Mesenchymal stem cell (in vitro differentiated cells and primary cell): ENCODE results near the gene MARK2.
"Not testable (repeated sequence)": the region's sequence is repeated elsewhere in the genome, so short reads cannot be mapped to it uniquely, and the experiment has no call there.

Experiments
- DNase-seq: peaks from one replicate; pipeline ENCODE4 v3.0.0-alpha.2; 2013
- H2AFZ ChIP-seq: one replicate; pipeline ENCODE4 v1.6.1; 2013; ENCODE audit warnings: low read depth, mild to moderate bottlenecking, control low read depth, inconsistent platforms, low read length, moderate library complexity
- H2AK5ac ChIP-seq: 2 replicates; pipeline ENCODE4 v1.6.1; 2013; ENCODE audit warnings: low read length, moderate library complexity, mild to moderate bottlenecking, inconsistent platforms; ENCODE audit not compliant: severe bottlenecking
- H2BK120ac ChIP-seq: one replicate; pipeline ENCODE4 v1.6.1; 2013; ENCODE audit warnings: low read depth, mild to moderate bottlenecking, inconsistent platforms, low read length, moderate library complexity
- H2BK12ac ChIP-seq, 2 experiments: one replicate each; pipeline ENCODE4 v1.6.1; 2013; ENCODE audit warnings: inconsistent platforms in 2 of 2, low read length in 2 of 2, mild to moderate bottlenecking in 2 of 2, moderate library complexity in 2 of 2, control low read depth in 1 of 2
- H2BK15ac ChIP-seq: one replicate; pipeline ENCODE4 v1.6.1; 2013; ENCODE audit warnings: mild to moderate bottlenecking, low read depth, inconsistent platforms; ENCODE audit not compliant: poor library complexity, severe bottlenecking
- H2BK5ac ChIP-seq: 2 replicates; pipeline ENCODE4 v1.6.1; 2013; ENCODE audit warnings: low read depth, mild to moderate bottlenecking, low read length, control low read depth, inconsistent platforms; ENCODE audit not compliant: poor library complexity, severe bottlenecking
- H3K14ac ChIP-seq, 2 experiments: one replicate each; pipeline ENCODE4 v1.6.1; 2013; ENCODE audit warnings: inconsistent platforms in 2 of 2, low read length in 2 of 2, control low read depth in 1 of 2, mild to moderate bottlenecking in 1 of 2, moderate library complexity in 1 of 2
- H3K18ac ChIP-seq, 2 experiments: one replicate each; pipeline ENCODE4 v1.6.1; 2013; ENCODE audit warnings: inconsistent platforms in 2 of 2, low read length in 2 of 2, control low read depth in 1 of 2, low read depth in 1 of 2, mild to moderate bottlenecking in 1 of 2
- H3K23ac ChIP-seq, 2 experiments: one replicate each; pipeline ENCODE4 v1.6.1; 2013; ENCODE audit warnings: inconsistent platforms in 2 of 2, low read length in 2 of 2, mild to moderate bottlenecking in 2 of 2, moderate library complexity in 2 of 2, control low read depth in 1 of 2
- H3K27ac ChIP-seq: 2 replicates; pipeline ENCODE4 v1.5.1; 2013; ENCODE audit warnings: mild to moderate bottlenecking, moderate library complexity, low read length, control low read depth, inconsistent platforms; ENCODE audit not compliant: poor library complexity, severe bottlenecking
- H3K27me3 ChIP-seq, 2 experiments: 2 replicates each; pipeline versions ENCODE4 v1.6.1 to v1.7.0; 2013; ENCODE audit warnings: low read length in 2 of 2, mild to moderate bottlenecking in 2 of 2, moderate library complexity in 2 of 2, control low read depth in 1 of 2, inconsistent platforms in 1 of 2; ENCODE audit not compliant: control insufficient read depth in 1 of 2, insufficient read depth in 1 of 2
- H3K36me3 ChIP-seq, 2 experiments: 2 replicates each; pipeline versions ENCODE4 v1.6.1 to v1.7.0; 2013; ENCODE audit warnings: low read length in 2 of 2, control low read depth in 1 of 2, inconsistent platforms in 1 of 2, low read depth in 1 of 2, mild to moderate bottlenecking in 1 of 2; ENCODE audit not compliant: insufficient read depth in 2 of 2, control insufficient read depth in 1 of 2
- H3K4ac ChIP-seq, 2 experiments: one replicate each; pipeline ENCODE4 v1.6.1; 2013; ENCODE audit warnings: inconsistent platforms in 2 of 2, low read length in 2 of 2, mild to moderate bottlenecking in 2 of 2, moderate library complexity in 2 of 2, control low read depth in 1 of 2, low read depth in 1 of 2
- H3K4me1 ChIP-seq: 2 replicates; pipeline ENCODE4 v1.6.1; 2013; ENCODE audit warnings: low read depth, low read length, control low read depth; ENCODE audit not compliant: control insufficient read depth, insufficient read depth
- H3K4me2 ChIP-seq: 2 replicates; pipeline ENCODE4 v1.6.1; 2013; ENCODE audit warnings: low read length, mild to moderate bottlenecking, inconsistent platforms; ENCODE audit not compliant: poor library complexity, severe bottlenecking
- H3K4me3 ChIP-seq, 2 experiments: 2 replicates each; pipeline versions ENCODE4 v1.5.1 to v1.7.0; 2013; ENCODE audit warnings: low read length in 2 of 2, mild to moderate bottlenecking in 2 of 2, control low read depth in 1 of 2, low read depth in 1 of 2; ENCODE audit not compliant: insufficient read depth in 1 of 2
- H3K79me1 ChIP-seq: replicated peaks from 2 replicates; pipeline ENCODE4 v1.6.1; 2013; ENCODE audit warnings: mild to moderate bottlenecking, control low read depth, low read length, inconsistent platforms; ENCODE audit not compliant: poor library complexity, severe bottlenecking
- H3K9ac ChIP-seq: 2 replicates; pipeline ENCODE4 v1.7.0; 2013; ENCODE audit warnings: mild to moderate bottlenecking, low read length, moderate library complexity
- H3K9me3 ChIP-seq: 2 replicates; pipeline ENCODE4 v1.7.0; 2013; ENCODE audit warnings: mild to moderate bottlenecking, low read length; ENCODE audit not compliant: control insufficient read depth
- H4K8ac ChIP-seq: one replicate; pipeline ENCODE4 v1.6.1; 2013; ENCODE audit warnings: inconsistent platforms, mild to moderate bottlenecking, low read length, moderate library complexity
- H4K91ac ChIP-seq: one replicate; pipeline ENCODE4 v1.6.1; 2013; ENCODE audit warnings: mild to moderate bottlenecking, low read length, inconsistent platforms
- WGBS: methylation state at CpG from one replicate; pipeline ENCODE4 v1.1.7; 2013; ENCODE audit warnings: mixed read lengths; 5-methylcytosine and 5-hydroxymethylcytosine counted together

Gene MARK2

GRCh38 chr11:63810383-63810782 lies 28.5 kb upstream of the MARK2 start:
- H3K23ac ChIP-seq, H4K8ac ChIP-seq, H3K27ac ChIP-seq, H2AK5ac ChIP-seq, H3K14ac ChIP-seq, H3K36me3 ChIP-seq, DNase-seq, H2BK15ac ChIP-seq, H2AFZ ChIP-seq, H4K91ac ChIP-seq, H3K4me1 ChIP-seq, H2BK12ac ChIP-seq, H2BK120ac ChIP-seq, H3K18ac ChIP-seq, H3K9me3 ChIP-seq, H3K9ac ChIP-seq, H2BK5ac ChIP-seq, H3K4ac ChIP-seq, H3K4me2 ChIP-seq, H3K27me3 ChIP-seq, H3K79me1 ChIP-seq, H3K4me3 ChIP-seq: not testable (repeated sequence)
- WGBS = 87% methylated on average over 10 of the region's 11 CpGs

GRCh38 chr11:63811522-63811921 lies 27.4 kb upstream of the MARK2 start:
- H3K4me2 ChIP-seq = no peak overlapping the region
- no peak overlapping the region for H4K8ac ChIP-seq
- H3K4me3 ChIP-seq = no peak overlapping the region
- H3K27ac ChIP-seq = no peak overlapping the region
- no peak for DNase-seq
- H3K36me3 ChIP-seq = peaks cover 6 to 8% of the 10 kb centered on the region in 2 experiments
- H2AFZ ChIP-seq = no peak overlapping the region
- 85% methylated on average over 3 of the region's 3 CpGs for WGBS
- H3K18ac ChIP-seq = no peak overlapping the region
- H2BK5ac ChIP-seq = no peak overlapping the region
- no peak overlapping the region for H2BK120ac ChIP-seq
- H3K4me1 ChIP-seq = peaks cover 6% of the 10 kb centered on the region
- H2BK12ac ChIP-seq = no peak overlapping the region
- H2AK5ac ChIP-seq = no peak overlapping the region
- H2BK15ac ChIP-seq = no peak overlapping the region
- H3K4ac ChIP-seq = no peak overlapping the region
- no peaks in the 10 kb centered on the region for H3K9me3 ChIP-seq
- peaks cover 3% of the 10 kb centered on the region for H3K79me1 ChIP-seq
- H3K23ac ChIP-seq = no peak overlapping the region
- H4K91ac ChIP-seq = no peak overlapping the region
- H3K9ac ChIP-seq = no peak overlapping the region
- H3K27me3 ChIP-seq = no peaks in the 10 kb centered on the region
- no peak overlapping the region for H3K14ac ChIP-seq

- no peak within 1 kb of the TSS for H2AK5ac ChIP-seq
- H3K79me1 ChIP-seq = peaks cover 10% of the 10 kb centered on the region
- peak within 1 kb of the TSS in 1 of 2 experiments; percentile 99 for H3K14ac ChIP-seq
- H2BK15ac ChIP-seq = peak within 1 kb of the TSS; percentile 63
- peak within 1 kb of the TSS; percentile 16 for H2AFZ ChIP-seq
- H4K91ac ChIP-seq = peak within 1 kb of the TSS; percentile 71
- peak within 1 kb of the TSS; percentile 91 for H3K9ac ChIP-seq
- peak; percentile 73 for DNase-seq
- peak within 1 kb of the TSS; percentile 70 for H4K8ac ChIP-seq
- peak within 1 kb of the TSS; percentile 88 for H3K4me2 ChIP-seq
- no peak within 1 kb of the TSS for H2BK120ac ChIP-seq
- H2BK5ac ChIP-seq = peak within 1 kb of the TSS; percentile 15
- H3K36me3 ChIP-seq = peaks cover 16 to 22% of the 10 kb centered on the region in 2 experiments
- peaks cover 6% of the 10 kb centered on the region for H3K4me1 ChIP-seq
- H3K27me3 ChIP-seq = no peaks in the 10 kb centered on the region
- H3K23ac ChIP-seq = peak within 1 kb of the TSS in 1 of 2 experiments; percentile 19
- H3K18ac ChIP-seq = peak within 1 kb of the TSS; percentile 74 to 85
- peak within 1 kb of the TSS; percentile 86 to 96 for H3K4me3 ChIP-seq
- under 1% methylated on average over 52 of the region's 65 CpGs for WGBS
- H3K4ac ChIP-seq = peak within 1 kb of the TSS; percentile 69 to 72
- no peak within 1 kb of the TSS for H2BK12ac ChIP-seq
- no peaks in the 10 kb centered on the region for H3K9me3 ChIP-seq
- peak within 1 kb of the TSS; percentile 13 for H3K27ac ChIP-seq
Observed at GRCh38 chr11:63813035-63813562, 25.8 kb upstream of the MARK2 start, which contains the start of gene SPINDOC. SPINDOC (plus strand) TSS chr11:63813456; CDS start chr11:63813687, 231 bp downstream.

GRCh38 chr11:63813563-63814382 lies 25.1 kb upstream of the MARK2 start:
- WGBS = under 1% methylated on average over 63 of the region's 74 CpGs
- peak overlapping the region; percentile 1 for H2AFZ ChIP-seq
- H2BK12ac ChIP-seq = no peak overlapping the region
- peak overlapping the region; percentile 15 for H2BK5ac ChIP-seq
- peaks cover 6% of the 10 kb centered on the region for H3K4me1 ChIP-seq
- DNase-seq = peak; percentile 67
- peak overlapping the region; percentile 71 for H4K91ac ChIP-seq
- peaks cover 17% of the 10 kb centered on the region for H3K79me1 ChIP-seq
- peak overlapping the region; percentile 69 to 72 for H3K4ac ChIP-seq
- H3K14ac ChIP-seq = peak overlapping the region in 1 of 2 experiments; percentile 99
- H3K27ac ChIP-seq = peak overlapping the region; percentile 12
- peak overlapping the region; percentile 86 for H3K4me2 ChIP-seq
- H2BK15ac ChIP-seq = peak overlapping the region; percentile 62
- no peaks in the 10 kb centered on the region for H3K27me3 ChIP-seq
- peak overlapping the region; percentile 86 to 96 for H3K4me3 ChIP-seq
- H3K9ac ChIP-seq = peak overlapping the region; percentile 91
- H3K36me3 ChIP-seq = peaks cover 23 to 29% of the 10 kb centered on the region in 2 experiments
- H3K18ac ChIP-seq = peak overlapping the region; percentile 74 to 85
- H2AK5ac ChIP-seq = no peak overlapping the region
- H3K9me3 ChIP-seq = no peaks in the 10 kb centered on the region
- peak overlapping the region; percentile 70 for H4K8ac ChIP-seq
- peak overlapping the region in 1 of 2 experiments; percentile 2 for H3K23ac ChIP-seq
- H2BK120ac ChIP-seq = no peak overlapping the region
